Left hindlimb (tissue), 1 donor: ENCODE measurements around the gene ELL2.
"Not testable (repeated sequence)": the region's sequence is repeated elsewhere in the genome, so short reads cannot be mapped to it uniquely, and the experiment has no call there.

Source experiments
- DNase-seq: peaks from one replicate; pipeline ENCODE4 v3.0.0-alpha.2; 2018

The ELL2 gene

DNA sequence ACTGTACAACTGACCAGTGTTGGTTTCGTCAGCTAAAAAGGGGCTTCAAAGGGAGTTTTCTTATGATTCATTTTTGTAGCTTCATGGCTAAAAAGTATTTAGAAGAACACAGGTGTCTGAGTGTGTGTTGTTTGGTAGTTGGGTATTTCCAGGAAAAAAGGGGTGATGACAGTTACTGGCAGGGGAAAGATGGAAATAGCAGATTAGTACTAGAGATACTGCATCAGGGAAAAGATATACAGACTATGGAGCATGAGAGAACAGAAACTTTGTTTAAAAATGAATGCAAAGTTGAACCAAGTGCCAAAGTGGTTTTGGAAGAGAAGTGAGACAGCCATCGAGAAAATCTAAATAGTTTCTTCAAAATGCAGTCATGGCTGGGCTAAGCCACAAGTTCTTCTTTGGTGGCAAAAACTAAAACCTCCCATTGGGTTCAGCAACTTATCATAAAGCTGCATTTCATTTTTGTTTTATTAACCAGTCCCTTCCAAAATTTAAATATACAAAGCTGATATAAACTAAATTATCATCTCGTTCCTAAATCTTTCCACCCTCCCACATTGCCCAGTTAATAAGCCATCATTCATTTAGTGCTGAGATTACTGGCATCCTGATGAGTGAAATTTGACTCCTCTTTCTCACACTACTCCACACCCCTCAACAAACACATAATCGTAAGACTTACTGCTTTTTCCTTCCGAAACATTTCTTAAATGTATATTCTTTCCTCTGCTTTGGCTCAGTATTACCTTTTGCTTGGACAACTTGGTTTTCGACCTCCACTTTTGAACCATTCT lies 33.5 kb downstream of the ELL2 start:
- DNase-seq = no peak

GRCh38 chr5:95927300-95927699 lies 34.4 kb downstream of the ELL2 start:
- not testable (repeated sequence) for DNase-seq

- no peak for DNase-seq
Measured at GRCh38 chr5:95925939-95926338, 35.7 kb downstream of the ELL2 start.

DNA sequence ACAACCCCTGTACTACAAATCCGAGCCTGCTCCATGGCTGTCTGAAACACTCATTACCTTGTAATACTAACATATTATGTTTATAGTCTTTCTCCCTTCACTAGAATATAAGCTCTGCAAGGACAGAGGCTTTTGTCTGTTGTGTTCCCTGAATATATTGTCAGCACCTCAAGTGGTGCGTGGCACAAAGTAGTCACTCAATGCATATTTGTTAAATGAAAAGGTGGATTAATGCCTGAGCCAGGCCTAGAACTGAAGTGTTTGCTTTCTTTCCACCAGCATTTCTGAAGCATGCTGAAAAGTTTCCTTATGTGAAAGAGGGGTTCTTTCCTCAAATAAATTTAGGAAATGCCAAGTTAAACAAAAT lies 36.3 kb downstream of the ELL2 start:
- DNase-seq = no peak

DNA sequence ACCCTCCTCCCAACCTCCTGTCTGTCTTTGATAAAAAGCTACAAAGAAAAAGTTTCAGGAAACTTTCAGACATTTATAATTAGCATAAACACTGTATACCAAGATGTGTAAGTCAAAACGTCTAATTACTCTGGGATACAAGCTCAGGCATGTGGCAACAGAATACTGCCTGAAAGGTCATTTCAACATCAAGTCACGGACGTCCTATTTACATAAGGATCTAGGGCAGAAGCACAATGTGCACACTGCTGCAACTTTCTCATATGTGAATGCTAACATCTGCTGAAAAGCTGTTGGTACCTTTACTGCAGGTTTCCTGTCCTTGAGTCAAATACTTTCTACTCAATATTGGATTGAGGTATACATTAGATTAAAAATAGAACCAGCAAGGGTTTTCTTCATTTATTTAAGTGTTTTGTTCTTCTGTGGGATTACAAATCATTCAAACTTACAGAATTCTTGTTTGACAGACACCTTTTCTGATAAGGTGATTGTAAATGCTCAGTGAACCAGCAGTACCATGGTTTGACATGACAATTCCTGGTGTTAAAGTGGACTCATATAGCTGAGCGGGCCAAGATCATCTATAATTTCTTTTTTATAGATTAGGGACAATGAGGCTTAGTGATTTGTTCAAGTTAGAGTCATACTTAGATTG lies 36.8 kb downstream of the ELL2 start:
- DNase-seq = no peak

- no peak for DNase-seq
Measured at GRCh38 chr5:95923918-95924544, 37.6 kb downstream of the ELL2 start.

DNA sequence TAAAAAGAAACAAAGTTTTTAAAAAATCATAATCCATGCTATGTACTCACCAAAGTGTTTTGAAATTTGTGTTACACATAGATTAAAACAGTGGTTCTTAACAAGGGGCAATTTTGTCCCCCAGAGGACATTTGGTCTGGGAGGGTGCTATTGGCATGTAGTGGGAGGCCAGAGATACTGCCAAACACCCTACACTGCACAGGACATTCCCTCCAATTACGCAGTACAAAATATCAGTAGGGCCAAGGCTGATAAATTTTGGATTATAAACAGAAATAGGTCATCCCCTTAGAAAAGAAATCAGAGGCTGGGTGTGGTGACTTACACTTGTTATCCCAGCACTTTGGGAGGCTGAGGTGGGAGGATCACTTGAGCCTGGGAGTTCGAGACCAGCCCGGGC lies 38.9 kb downstream of the ELL2 start:
- DNase-seq = no peak

DNA sequence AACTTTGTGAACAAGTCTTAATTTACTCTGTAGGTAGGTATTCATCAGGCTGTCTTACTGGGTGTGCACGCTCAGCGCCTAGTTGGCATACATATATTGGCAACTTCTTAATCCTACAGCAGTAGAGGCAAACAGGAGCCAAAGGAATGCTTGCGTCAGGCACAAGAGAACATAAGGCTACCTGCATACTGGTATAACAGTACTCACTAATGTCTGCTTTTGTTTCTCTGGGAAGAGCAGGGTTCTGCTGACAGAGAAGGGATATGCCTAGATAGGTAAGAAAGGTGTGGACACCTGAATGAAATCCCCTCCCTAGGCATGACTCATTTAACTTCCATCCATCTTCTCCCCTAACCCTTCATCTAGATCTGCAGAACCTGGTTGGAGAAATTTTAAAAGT lies 40.1 kb downstream of the ELL2 start:
- DNase-seq = no peak

GRCh38 chr5:95920822-95921221 lies 40.8 kb downstream of the ELL2 start:
- DNase-seq = no peak

DNA sequence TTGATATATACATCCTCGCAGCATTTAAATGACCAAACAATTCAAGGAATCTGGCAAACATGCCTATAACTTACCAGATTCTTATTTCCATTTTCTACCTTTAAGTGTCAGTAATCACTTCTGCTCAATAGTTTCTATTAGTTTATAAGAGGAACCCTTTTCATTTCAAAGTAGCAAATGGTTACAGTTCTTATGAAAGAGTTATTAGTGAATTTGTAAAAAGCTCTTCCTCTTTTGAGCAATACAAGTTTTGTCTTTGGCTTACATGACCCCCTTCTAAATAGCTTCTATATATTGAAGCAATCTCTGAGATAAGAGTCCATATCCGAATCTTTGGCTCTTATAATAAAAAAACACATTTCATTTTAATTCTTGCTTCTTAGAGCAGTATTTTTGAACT lies 42.0 kb downstream of the ELL2 start:
- DNase-seq = no peak

DNA sequence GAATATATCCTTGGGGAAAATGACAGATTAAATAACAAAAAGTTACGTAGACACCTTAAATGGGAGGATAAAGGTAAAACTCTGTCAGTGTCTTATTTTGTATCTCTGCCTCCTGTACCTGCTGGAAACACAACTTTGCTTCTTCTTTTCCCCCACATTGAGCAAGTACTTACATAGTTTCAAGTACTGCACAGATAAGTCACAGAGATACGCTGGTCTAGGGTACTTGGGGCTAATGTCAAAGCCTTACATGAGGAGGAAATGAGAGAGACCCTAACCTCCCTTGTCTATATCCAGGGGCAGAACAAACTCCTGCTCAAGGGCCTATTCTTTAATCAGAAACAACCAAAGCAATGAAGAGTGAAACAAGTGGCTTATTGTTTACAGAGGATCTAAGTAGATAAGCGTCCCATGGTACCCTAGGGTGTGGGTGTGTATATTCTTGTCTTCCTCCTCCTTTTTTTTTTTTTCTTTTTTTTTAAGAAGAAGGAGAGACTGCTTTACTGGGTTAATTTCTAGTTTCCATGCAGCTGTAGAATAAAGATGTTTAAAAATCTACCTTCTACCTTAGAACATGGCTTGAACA lies 43.1 kb downstream of the ELL2 start:
- DNase-seq = no peak

DNA sequence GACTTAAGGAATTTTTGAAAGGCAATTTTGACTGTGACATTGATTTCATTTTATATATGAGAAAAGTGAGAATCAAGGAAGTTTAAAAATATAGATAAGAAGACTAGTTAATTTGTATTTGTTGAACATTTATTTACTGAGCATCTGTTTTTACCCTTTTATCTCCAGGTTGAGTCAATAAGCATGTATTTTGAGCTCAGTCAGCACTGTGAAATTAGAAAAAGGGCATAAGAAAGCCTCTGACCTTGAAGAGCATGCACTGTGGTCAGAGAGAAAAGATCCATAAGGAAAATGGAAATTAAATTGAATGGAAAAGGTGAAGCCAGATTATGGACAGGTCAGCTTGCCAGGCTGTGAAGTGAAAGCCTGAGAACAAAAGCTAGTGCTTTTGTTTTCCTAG lies 44.4 kb downstream of the ELL2 start:
- no peak for DNase-seq

GRCh38 chr5:95916687-95917085 lies 45.0 kb downstream of the ELL2 start:
- DNase-seq = no peak

GRCh38 chr5:95915999-95916686 lies 45.5 kb downstream of the ELL2 start:
- DNase-seq = no peak

- no peak for DNase-seq
Measured at GRCh38 chr5:95913663-95914062, 48.0 kb downstream of the ELL2 start.

- DNase-seq = no peak
Measured at GRCh38 chr5:95912029-95912428, 49.6 kb downstream of the ELL2 start.

- no peak for DNase-seq
Measured at GRCh38 chr5:95910521-95910920, 51.1 kb downstream of the ELL2 start.

- DNase-seq = no peak
Measured at GRCh38 chr5:95909738-95910137, 51.9 kb downstream of the ELL2 start.

GRCh38 chr5:95908799-95909198 lies 52.9 kb downstream of the ELL2 start:
- DNase-seq = no peak

GRCh38 chr5:95907740-95908706 lies 53.6 kb downstream of the ELL2 start:
- DNase-seq = no peak

GRCh38 chr5:95907067-95907705 lies 54.5 kb downstream of the ELL2 start:
- no peak for DNase-seq
